GM18519 (cell line): Measurements from ENCODE around the gene MUC13.
"Not testable (repeated sequence)": the region's sequence is repeated elsewhere in the genome, so short reads cannot be mapped to it uniquely, and the experiment has no call there.

ENCODE experiments used
- ATAC-seq: cut with Tn5 transposase; IDR thresholded peaks from one replicate; pipeline ENCODE4 v1.9.1; 2021; ENCODE audit warnings: mild to moderate bottlenecking, moderate library complexity; ENCODE audit not compliant: unreplicated experiment, low FRiP score

The MUC13 gene

GRCh38 chr3:124934577-124934976 lies at the start of gene MUC13:
TSS of gene MUC13 (minus strand) at chr3:124934751. CDS start at chr3:124934712, 39 bp downstream.
- ATAC-seq, result no peak

- no peak for ATAC-seq
Observed at GRCh38 chr3:124982855-124983254, 48.3 kb upstream of the MUC13 start.

- no peak for ATAC-seq
Observed at GRCh38 chr3:124981472-124981871, 46.9 kb upstream of the MUC13 start.

- ATAC-seq, result no peak
Observed at GRCh38 chr3:124978627-124979026, 44.1 kb upstream of the MUC13 start.

GRCh38 chr3:124976383-124976782 lies 41.8 kb upstream of the MUC13 start:
- ATAC-seq, result no peak

- ATAC-seq, result no peak
Observed at GRCh38 chr3:124974691-124975090, 40.1 kb upstream of the MUC13 start.

GRCh38 chr3:124973290-124973689 lies 38.7 kb upstream of the MUC13 start:
- no peak for ATAC-seq

- no peak for ATAC-seq
Observed at GRCh38 chr3:124972457-124972856, 37.9 kb upstream of the MUC13 start.

GRCh38 chr3:124969963-124970722 lies 35.6 kb upstream of the MUC13 start:
- no peak for ATAC-seq

- ATAC-seq, result no peak
Observed at GRCh38 chr3:124969190-124969589, 34.6 kb upstream of the MUC13 start.

- no peak for ATAC-seq
Observed at GRCh38 chr3:124967964-124968363, 33.4 kb upstream of the MUC13 start.

GRCh38 chr3:124966521-124967445 lies 32.2 kb upstream of the MUC13 start:
- no peak for ATAC-seq

GRCh38 chr3:124965413-124965812 lies 30.9 kb upstream of the MUC13 start:
- no peak for ATAC-seq

- no peak for ATAC-seq
Observed at GRCh38 chr3:124964387-124964786, 29.8 kb upstream of the MUC13 start.

GRCh38 chr3:124963755-124964154 lies 29.2 kb upstream of the MUC13 start:
- no peak for ATAC-seq

GRCh38 chr3:124962403-124962940 lies 27.9 kb upstream of the MUC13 start:
- no peak for ATAC-seq

GRCh38 chr3:124960698-124961097 lies 26.1 kb upstream of the MUC13 start:
- ATAC-seq, result no peak

- ATAC-seq, result no peak
Observed at GRCh38 chr3:124960105-124960504, 25.6 kb upstream of the MUC13 start.

- not testable (repeated sequence) for ATAC-seq
Observed at GRCh38 chr3:124957951-124958350, 23.4 kb upstream of the MUC13 start.

GRCh38 chr3:124952282-124952855 lies 17.8 kb upstream of the MUC13 start:
- no peak for ATAC-seq
